GM18519 (cell line): ENCODE data around the gene PACS1.

Experiments used
- ATAC-seq: cut with Tn5 transposase; IDR thresholded peaks from one replicate; pipeline ENCODE4 v1.9.1; 2021; ENCODE audit warnings: mild to moderate bottlenecking, moderate library complexity; ENCODE audit not compliant: unreplicated experiment, low FRiP score

The PACS1 gene

GRCh38 chr11:66281776-66282467 is 211.8 kb downstream of the PACS1 start:
- ATAC-seq = no peak

GRCh38 chr11:66282468-66283455 is 212.7 kb downstream of the PACS1 start:
- ATAC-seq = peak; percentile 57

- no peak for ATAC-seq
Measured at GRCh38 chr11:66283461-66284105, 213.5 kb downstream of the PACS1 start.

- no peak for ATAC-seq
Measured at GRCh38 chr11:66284526-66285078, 214.5 kb downstream of the PACS1 start.

GRCh38 chr11:66285250-66285947 is 215.3 kb downstream of the PACS1 start:
- no peak for ATAC-seq

- ATAC-seq = no peak
Measured at GRCh38 chr11:66286699-66287098, 216.6 kb downstream of the PACS1 start.

- ATAC-seq = no peak
Measured at GRCh38 chr11:66287211-66287888, 217.3 kb downstream of the PACS1 start.

- ATAC-seq = no peak
Measured at GRCh38 chr11:66287889-66288670, 218.0 kb downstream of the PACS1 start.

GRCh38 chr11:66288671-66289547 is 218.8 kb downstream of the PACS1 start, which contains the start of gene YIF1A:
TSS of gene YIF1A (minus strand) at chr11:66289143. CDS start at chr11:66288985, 158 bp downstream.
- peak; percentile 73 for ATAC-seq

- peak; percentile 11 for ATAC-seq
Measured at GRCh38 chr11:66289548-66290329, 219.7 kb downstream of the PACS1 start.

- no peak for ATAC-seq
Measured at GRCh38 chr11:66290330-66290621, 220.2 kb downstream of the PACS1 start.

GRCh38 chr11:66291303-66291705 is 221.2 kb downstream of the PACS1 start:
- no peak for ATAC-seq

GRCh38 chr11:66291706-66292542 is 221.9 kb downstream of the PACS1 start, which contains the start of gene TMEM151A:
TSS of gene TMEM151A (plus strand) at chr11:66291894. CDS start at chr11:66292014, 120 bp downstream.
- ATAC-seq = no peak

- no peak for ATAC-seq
Measured at GRCh38 chr11:66292543-66293332, 222.7 kb downstream of the PACS1 start.

- ATAC-seq = no peak
Measured at GRCh38 chr11:66293352-66293751, 223.3 kb downstream of the PACS1 start.
